ENCODE measurements around the gene PLXNA4. TPM values are rescaled to one million over a fixed set of nuclear protein-coding genes. Genes with fewer than 3 reads are reported as not detected.
A peak's percentile ranks its signal among the peaks of the same experiment; 100 is the strongest.

Gene PLXNA4
- total and polyA plus RNA-seq, 12 donors: 0.83 to 17.0 (median 11.5) TPM

GRCh38 chr7:132368246-132368900 is 207.9 kb downstream of the PLXNA4 start:
- peaks cover 0 to 7% (median 0%) of the 10 kb centered on the region in 9 donors for H3K4me1 ChIP-seq
- no peaks in the 10 kb centered on the region for H3K27me3 ChIP-seq
- TF ChIP-seq, protein P1, sequence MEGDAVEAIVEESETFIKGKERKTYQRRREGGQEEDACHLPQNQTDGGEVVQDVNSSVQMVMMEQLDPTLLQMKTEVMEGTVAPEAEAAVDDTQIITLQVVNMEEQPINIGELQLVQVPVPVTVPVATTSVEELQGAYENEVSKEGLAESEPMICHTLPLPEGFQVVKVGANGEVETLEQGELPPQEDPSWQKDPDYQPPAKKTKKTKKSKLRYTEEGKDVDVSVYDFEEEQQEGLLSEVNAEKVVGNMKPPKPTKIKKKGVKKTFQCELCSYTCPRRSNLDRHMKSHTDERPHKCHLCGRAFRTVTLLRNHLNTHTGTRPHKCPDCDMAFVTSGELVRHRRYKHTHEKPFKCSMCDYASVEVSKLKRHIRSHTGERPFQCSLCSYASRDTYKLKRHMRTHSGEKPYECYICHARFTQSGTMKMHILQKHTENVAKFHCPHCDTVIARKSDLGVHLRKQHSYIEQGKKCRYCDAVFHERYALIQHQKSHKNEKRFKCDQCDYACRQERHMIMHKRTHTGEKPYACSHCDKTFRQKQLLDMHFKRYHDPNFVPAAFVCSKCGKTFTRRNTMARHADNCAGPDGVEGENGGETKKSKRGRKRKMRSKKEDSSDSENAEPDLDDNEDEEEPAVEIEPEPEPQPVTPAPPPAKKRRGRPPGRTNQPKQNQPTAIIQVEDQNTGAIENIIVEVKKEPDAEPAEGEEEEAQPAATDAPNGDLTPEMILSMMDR (IDR thresholded peaks at IDR 0.05): no peak
- H3K9me3 ChIP-seq: no peaks in the 10 kb centered on the region
- no peak for DNase-seq
- H3K4me3 ChIP-seq: no peak overlapping the region
- 69 to 75% methylated on average over 11 of the region's 11 CpGs for WGBS, 2 donors
- no peaks in the 10 kb centered on the region for H3K36me3 ChIP-seq
- intact Hi-C loops (cut with DNase I): no loop called here
- peak in 4 of 8 donors; percentile 25 to 33 (median 30) for ATAC-seq
- H3K27ac ChIP-seq: no peak overlapping the region

GRCh38 chr7:132367795-132368194 is 208.5 kb downstream of the PLXNA4 start:
- WGBS, 2 donors: 90 to 94% methylated on average over 9 of the region's 9 CpGs
- Histone ChIP-seq H3K36me3 (no peaks in the 10 kb centered on the region), H3K27me3 (no peaks in the 10 kb centered on the region), H3K4me3 (no peak overlapping the region), H3K27ac (no peak overlapping the region), H3K9me3 (no peaks in the 10 kb centered on the region), H3K4me1 (peaks cover 0 to 7% (median 0%) of the 10 kb centered on the region in 9 donors)
- intact Hi-C loops (cut with DNase I): no loop called here
- TF ChIP-seq, protein P1 (IDR thresholded peaks at IDR 0.05): no peak
- ATAC-seq (no peak), DNase-seq (no peak)

- H3K27me3 ChIP-seq: no peaks in the 10 kb centered on the region
- no peak overlapping the region for H3K4me3 ChIP-seq
- intact Hi-C loops (cut with DNase I): no loop called here
- H3K9me3 ChIP-seq: no peaks in the 10 kb centered on the region
- ATAC-seq (no peak), DNase-seq (no peak)
- H3K27ac ChIP-seq: no peak overlapping the region
- 93 to 97% methylated on average over 1 of the region's 1 CpG for WGBS, 2 donors
- H3K4me1 ChIP-seq: peaks cover 0 to 7% (median 0%) of the 10 kb centered on the region in 9 donors
- TF ChIP-seq, protein P1 (IDR thresholded peaks at IDR 0.05): no peak
- H3K36me3 ChIP-seq: no peaks in the 10 kb centered on the region
These were observed 209.3 kb downstream of the PLXNA4 start for GRCh38 chr7:132367004-132367403.

GRCh38 chr7:132364226-132364625 is 212.0 kb downstream of the PLXNA4 start:
- Histone ChIP-seq H3K27me3 (no peaks in the 10 kb centered on the region), H3K4me3 (no peak overlapping the region), H3K27ac (no peak overlapping the region), H3K36me3 (no peaks in the 10 kb centered on the region), H3K4me1 (peaks cover 0 to 7% (median 0%) of the 10 kb centered on the region in 9 donors), H3K9me3 (no peaks in the 10 kb centered on the region)
- TF ChIP-seq, protein P1 (IDR thresholded peaks at IDR 0.05): no peak
- ATAC-seq (no peak), DNase-seq (no peak)
- intact Hi-C loops (cut with DNase I): no loop called here
- WGBS, 2 donors: 82 to 87% methylated on average over 5 of the region's 5 CpGs

Measured in heart right ventricle (tissue), 16 donors.